ENCODE results near the gene RBM39.

GRCh38 chr20:35653893-35654292 is 88.2 kb downstream of the RBM39 start:
- TF ChIP-seq CTCF (IDR thresholded peaks at IDR 0.05) (no peak), POLR2AphosphoS5 (IDR thresholded peaks at IDR 0.05; ENCODE audit: insufficient read depth in 1 of 2, low read depth in 1 of 2) (no peak), POLR2A (IDR thresholded peaks at IDR 0.05) (no peak)
